SU-DHL-6 (cell line): ENCODE results near the gene RIN3.

ENCODE experiments used
- H2AFZ ChIP-seq: fragments of 200-600 bp; sonication (generic); 2 replicates; pipeline ENCODE4 v1.6.1; 2014; ENCODE audit warnings: low read depth, mild to moderate bottlenecking, moderate library complexity, mixed read lengths, antibody characterized with exemption, low read length; ENCODE audit not compliant: severe bottlenecking
- H3F3A ChIP-seq: fragments of 200-600 bp; shearing (Covaris generic); 2 replicates; pipeline ENCODE4 v1.6.0; 2016; ENCODE audit warnings: antibody characterized with exemption, mild to moderate bottlenecking; ENCODE audit not compliant: insufficient read depth
- H3K27ac ChIP-seq: fragments of 200-600 bp; sonication (generic); 2 replicates; pipeline ENCODE4 v1.5.1; 2016; ENCODE audit warnings: low read depth, mild to moderate bottlenecking, low read length, moderate library complexity, mixed read lengths
- H3K27me3 ChIP-seq: fragments of 200-600 bp; sonication (generic), shearing (Covaris generic); 2 replicates; pipeline ENCODE4 v1.6.0; 2014; ENCODE audit warnings: mild to moderate bottlenecking, low read length
- H3K36me3 ChIP-seq: fragments of 200-600 bp; sonication (generic); 2 replicates; pipeline ENCODE4 v1.6.1; 2014; ENCODE audit warnings: mild to moderate bottlenecking, low read length, mixed read lengths
- H3K4me2 ChIP-seq: fragments of 300-600, 200-600 bp; shearing (Covaris generic), sonication (generic); 2 replicates; pipeline ENCODE4 v1.6.0; 2014; ENCODE audit warnings: low read length, low read depth, mild to moderate bottlenecking; ENCODE audit not compliant: poor library complexity, severe bottlenecking
- H3K4me3 ChIP-seq: fragments of 200-600 bp; sonication (generic); 2 replicates; pipeline ENCODE4 v1.5.1; 2014; ENCODE audit warnings: antibody characterized with exemption, low read length, mild to moderate bottlenecking, mixed read lengths; ENCODE audit not compliant: insufficient read depth, poor library complexity, severe bottlenecking
- H3K79me2 ChIP-seq: fragments of 200-600 bp; sonication (generic); 2 replicates; pipeline ENCODE4 v1.6.1; 2014; ENCODE audit warnings: mild to moderate bottlenecking, low read length, moderate library complexity; ENCODE audit not compliant: insufficient read depth
- H3K9ac ChIP-seq: fragments of 200-600 bp; sonication (generic); 2 replicates; pipeline ENCODE4 v1.7.0; 2014; ENCODE audit warnings: mild to moderate bottlenecking, low read length
- H3K9me2 ChIP-seq: fragments of 200-600 bp; sonication (generic); replicated peaks from 2 replicates; pipeline ENCODE4 v1.6.1; 2014; ENCODE audit warnings: low read length; ENCODE audit not compliant: insufficient read depth
- H3K9me3 ChIP-seq: fragments of 200-600 bp; sonication (generic); 2 replicates; pipeline ENCODE4 v1.6.1; 2014; ENCODE audit warnings: low read length, mixed read lengths; ENCODE audit not compliant: insufficient read depth
- H4K20me1 ChIP-seq: fragments of 200-600 bp; sonication (generic); 2 replicates; pipeline ENCODE4 v1.6.1; 2014; ENCODE audit warnings: low read depth, mild to moderate bottlenecking, antibody characterized with exemption, low read length, moderate library complexity, mixed read lengths
- CTCF ChIP-seq: fragments of 200-600 bp; sonication (generic); IDR thresholded peaks from one replicate; pipeline ENCODE4 v1.5.1; 2017; ENCODE audit warnings: antibody characterized with exemption, mild to moderate bottlenecking, low read length, moderate library complexity; ENCODE audit not compliant: insufficient read depth, poor library complexity, severe bottlenecking
- EZH2phosphoT487 ChIP-seq: fragments of 200-600 bp; sonication (generic), shearing (Covaris generic); conservative IDR thresholded peaks from 2 replicates; pipeline ENCODE4 v1.6.1; 2018; ENCODE audit warnings: mild to moderate bottlenecking, antibody characterized with exemption, low read length, moderate library complexity, mixed read lengths

RIN3 gene

DNA sequence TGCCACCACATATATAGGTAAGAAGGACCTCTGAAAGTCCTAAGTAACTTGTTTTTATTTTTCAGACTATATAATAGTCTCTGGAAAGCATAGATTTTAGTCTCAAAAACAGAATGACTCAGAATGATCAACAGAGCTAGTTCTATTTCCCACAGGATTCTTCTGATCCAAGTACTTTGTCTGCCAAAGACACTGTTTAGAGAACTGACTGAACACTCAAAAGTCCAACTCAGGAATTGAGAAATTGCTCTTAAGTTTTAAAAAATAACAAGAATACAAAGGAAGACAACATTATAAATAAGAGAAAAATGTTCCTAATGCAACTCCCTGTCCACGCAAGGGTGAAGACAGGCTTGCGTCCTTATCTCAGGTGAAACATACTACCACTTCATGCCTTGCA, 205.8 kb downstream of the RIN3 start:
- H3K27me3 ChIP-seq, result no peaks in the 10 kb centered on the region
- no peaks in the 10 kb centered on the region for H3K79me2 ChIP-seq
- no peak overlapping the region for H3K4me3 ChIP-seq
- no peak overlapping the region for H2AFZ ChIP-seq
- no peaks in the 10 kb centered on the region for H3K9me3 ChIP-seq
- H3K4me2 ChIP-seq, result no peak overlapping the region
- no peaks in the 10 kb centered on the region for H3F3A ChIP-seq
- H3K27ac ChIP-seq, result no peak overlapping the region
- H4K20me1 ChIP-seq, result no peaks in the 10 kb centered on the region
- no peaks in the 10 kb centered on the region for H3K9me2 ChIP-seq
- no peaks in the 10 kb centered on the region for H3K36me3 ChIP-seq
- TF ChIP-seq CTCF (no peak), EZH2phosphoT487 (no peak)
- H3K9ac ChIP-seq, result no peak overlapping the region

GRCh38 chr14:92719890-92720323, 206.3 kb downstream of the RIN3 start:
- no peak for TF ChIP-seq CTCF
- TF ChIP-seq EZH2phosphoT487, result no peak
- Histone ChIP-seq H4K20me1 (no peaks in the 10 kb centered on the region), H3K9me2 (no peaks in the 10 kb centered on the region), H3K79me2 (no peaks in the 10 kb centered on the region), H3K27me3 (no peaks in the 10 kb centered on the region), H3K4me2 (no peak overlapping the region), H3K36me3 (no peaks in the 10 kb centered on the region), H3K4me3 (no peak overlapping the region), H3K27ac (no peak overlapping the region), H3K9me3 (no peaks in the 10 kb centered on the region), H3K9ac (no peak overlapping the region), H3F3A (no peaks in the 10 kb centered on the region), H2AFZ (no peak overlapping the region)

DNA sequence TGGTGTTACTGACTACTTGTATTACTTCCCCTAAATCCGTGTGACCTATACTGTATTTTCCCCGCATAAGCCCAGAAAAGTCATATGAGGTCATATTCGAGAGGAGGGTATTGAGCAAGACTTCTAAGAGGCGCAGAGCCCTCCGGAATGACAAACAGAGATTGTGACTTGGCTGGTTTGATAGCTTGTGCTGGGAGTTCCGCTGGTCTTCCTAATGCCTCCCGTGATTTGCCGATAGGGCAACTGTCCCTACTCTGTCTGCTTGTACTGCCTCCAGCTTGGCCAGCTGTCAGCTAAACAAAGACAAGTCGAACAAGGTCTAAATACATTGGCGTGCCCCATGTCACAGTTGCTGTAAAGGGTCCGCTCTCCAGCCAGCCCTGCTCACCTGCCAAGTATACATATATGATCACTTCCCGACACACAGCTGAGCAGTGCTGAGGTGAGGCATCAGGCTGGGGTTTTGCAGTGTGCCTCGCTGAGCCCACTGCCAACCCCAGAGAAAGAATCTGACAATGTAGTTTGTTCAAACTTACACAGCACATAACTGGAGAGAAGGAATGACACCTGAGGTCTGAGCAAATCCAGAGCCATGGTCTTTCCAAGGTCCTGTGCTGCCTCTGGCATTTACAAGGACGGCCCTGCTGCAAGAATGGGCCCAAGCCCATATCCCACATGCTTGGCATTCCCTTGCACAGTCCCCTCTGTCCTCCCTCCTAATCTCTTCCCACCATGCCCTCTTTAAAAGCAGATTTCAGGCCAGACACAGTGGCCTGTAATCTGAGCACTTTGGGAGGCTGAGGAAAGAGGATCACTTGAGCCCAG, 211.1 kb downstream of the RIN3 start:
- Histone ChIP-seq H3F3A (no peaks in the 10 kb centered on the region), H3K4me2 (no peak overlapping the region), H4K20me1 (no peaks in the 10 kb centered on the region), H2AFZ (no peak overlapping the region), H3K79me2 (no peaks in the 10 kb centered on the region), H3K27me3 (no peaks in the 10 kb centered on the region), H3K4me3 (no peak overlapping the region), H3K9me3 (no peaks in the 10 kb centered on the region), H3K27ac (no peak overlapping the region), H3K9me2 (no peaks in the 10 kb centered on the region), H3K9ac (no peak overlapping the region), H3K36me3 (no peaks in the 10 kb centered on the region)
- TF ChIP-seq CTCF (no peak), EZH2phosphoT487 (no peak)
